ENCODE data around the gene GLIS1. TPM values are rescaled to one million over a fixed set of nuclear protein-coding genes. Genes with fewer than 3 reads are reported as not detected.
A peak's percentile ranks its signal among the peaks of the same experiment; 100 is the strongest.

Gene GLIS1
- total and polyA plus RNA-seq, 2 of the 8 experiments (the other 6 are each of a cell fraction or from before 2014, with no cell fraction given) = 0.15 to 0.22 TPM

DNA sequence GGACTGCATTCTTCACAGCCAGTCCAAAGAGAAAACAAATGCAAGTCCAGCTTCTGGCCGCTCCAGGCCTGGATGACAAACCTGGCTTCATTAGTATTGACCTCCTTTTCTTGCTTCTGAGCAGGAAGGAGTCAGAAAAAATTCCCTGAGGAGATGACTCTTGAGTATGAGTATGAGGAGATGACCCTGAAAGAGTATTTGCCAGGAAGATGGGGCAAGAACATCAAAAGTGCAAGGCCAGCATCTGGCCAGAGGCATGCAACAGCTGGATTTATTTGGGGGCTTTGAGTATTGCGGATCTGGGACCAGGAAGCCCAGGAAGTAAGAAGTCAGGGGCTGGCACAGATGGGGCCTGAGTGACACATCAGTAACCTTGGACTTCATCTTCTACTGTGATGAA lies 113.9 kb downstream of the GLIS1 start:
- no peak overlapping the region for H2BK120ac ChIP-seq (replicated peaks; ENCODE audit: low read depth, low read length)
- WGBS, 2 experiments (ENCODE audit: extremely low coverage in 1 of 2, insufficient coverage in 1 of 2, insufficient read length in 1 of 2, insufficient replicate concordance in 2 of 2, low coverage in 1 of 2, low lambda C conversion rate in 2 of 2, missing lambda C conversion rate in 1 of 2) = 91% methylated on average over 2 of the region's 2 CpGs; no CpG with 5 or more reads in 1 of the 2 experiments
- no peaks in the 10 kb centered on the region for H3K79me1 ChIP-seq (ENCODE audit: low read depth, low read length)
- H2AFZ ChIP-seq (ENCODE audit: low read length) = no peak overlapping the region
- no peaks in the 10 kb centered on the region for H4K20me1 ChIP-seq (replicated peaks in 1 of 2; ENCODE audit: control insufficient read depth in 1 of 2, insufficient read depth in 2 of 2, low read length in 2 of 2)
- no peak overlapping the region for H3K56ac ChIP-seq (replicated peaks; ENCODE audit: insufficient read length, low read depth, low read length)
- H3K27me3 ChIP-seq (replicated peaks in 1 of 4; ENCODE audit: control insufficient read depth in 3 of 4, extremely low read depth in 1 of 4, insufficient read depth in 3 of 4, low read length in 3 of 4) = no peaks in the 10 kb centered on the region
- no peak overlapping the region for H3K14ac ChIP-seq (ENCODE audit: insufficient read length)
- H3K27ac ChIP-seq (ENCODE audit: low read depth, low read length) = no peak overlapping the region
- no peaks in the 10 kb centered on the region for H3K9me3 ChIP-seq (ENCODE audit: insufficient read depth in 2 of 2, low read depth in 1 of 2, low read length in 1 of 2)
- H4K5ac ChIP-seq (ENCODE audit: insufficient read length, low read depth, low read length) = no peak overlapping the region
- H3K4me1 ChIP-seq (replicated peaks in 1 of 4; ENCODE audit: control insufficient read depth in 3 of 4, insufficient read depth in 4 of 4, low read length in 3 of 4) = no peaks in the 10 kb centered on the region
- POLR2A ChIA-PET (ENCODE audit: partially characterized antibody) = no interaction called here
- no peak for FAIRE-seq
- no peaks in the 10 kb centered on the region for H3K79me2 ChIP-seq (ENCODE audit: control insufficient read depth in 1 of 2, insufficient read depth in 2 of 2, low read length in 2 of 2)
- H3K9ac ChIP-seq (replicated peaks in 1 of 4; ENCODE audit: extremely low read depth in 1 of 4, low read depth in 3 of 4, low read length in 3 of 4) = no peak overlapping the region
- no peaks in the 10 kb centered on the region for H3K36me3 ChIP-seq (ENCODE audit: control insufficient read depth in 2 of 4, insufficient read depth in 4 of 4, low read length in 3 of 4)
- H2AK5ac ChIP-seq (ENCODE audit: low read depth, low read length) = no peak overlapping the region
- no peak overlapping the region for H2BK12ac ChIP-seq (ENCODE audit: low read depth, low read length)
- CTCF ChIA-PET (ENCODE audit: partially characterized antibody) = interaction anchor here (0.7 to 3.3 kb wide), 3 partner anchors 8 to 57 kb away, joined by 3 to 13 read pairs (median 3); no protein-coding TSS in a partner anchor
- no peak overlapping the region for H3K4me2 ChIP-seq (ENCODE audit: insufficient read depth in 1 of 2, low read depth in 2 of 2, low read length in 2 of 2)
- H2BK15ac ChIP-seq (ENCODE audit: low read length) = no peak overlapping the region
- peak in 1 of 2 experiments; percentile 22 for DNase-seq (ENCODE audit: low read depth in 1 of 2, low spot score in 2 of 2)
- no peak overlapping the region for H2BK5ac ChIP-seq (ENCODE audit: low read depth, low read length)
- H3K23me2 ChIP-seq (ENCODE audit: low read depth, low read length) = no peaks in the 10 kb centered on the region
- H4K91ac ChIP-seq (replicated peaks; ENCODE audit: insufficient read length, low read length) = no peak overlapping the region
- no peak overlapping the region for H2BK20ac ChIP-seq (ENCODE audit: low read length)
- H3K23ac ChIP-seq (ENCODE audit: insufficient read length) = no peak overlapping the region
- H3K18ac ChIP-seq (ENCODE audit: extremely low read depth, low read length) = no peak overlapping the region
- no peak overlapping the region for H3K4ac ChIP-seq (replicated peaks; ENCODE audit: insufficient read length, low read depth, low read length)
- no peak overlapping the region for H3K4me3 ChIP-seq (ENCODE audit: extremely low read depth in 1 of 4, insufficient read depth in 2 of 4, low read depth in 3 of 4, low read length in 4 of 4)
- no peak overlapping the region for H4K8ac ChIP-seq (ENCODE audit: extremely low read depth, insufficient read depth, low read length)
- TF ChIP-seq TEAD4 (IDR thresholded peaks at IDR 0.05; ENCODE audit: low read depth, low read length) = no peak
- no peak for TF ChIP-seq POLR2A (IDR thresholded peaks at IDR 0.05; ENCODE audit: control extremely low read depth in 1 of 2, low read depth in 2 of 2, low read length in 2 of 2)
- no peak for TF ChIP-seq BRCA1 (IDR thresholded peaks at IDR 0.05; ENCODE audit: low read depth, low read length)
- TF ChIP-seq, protein P1, sequence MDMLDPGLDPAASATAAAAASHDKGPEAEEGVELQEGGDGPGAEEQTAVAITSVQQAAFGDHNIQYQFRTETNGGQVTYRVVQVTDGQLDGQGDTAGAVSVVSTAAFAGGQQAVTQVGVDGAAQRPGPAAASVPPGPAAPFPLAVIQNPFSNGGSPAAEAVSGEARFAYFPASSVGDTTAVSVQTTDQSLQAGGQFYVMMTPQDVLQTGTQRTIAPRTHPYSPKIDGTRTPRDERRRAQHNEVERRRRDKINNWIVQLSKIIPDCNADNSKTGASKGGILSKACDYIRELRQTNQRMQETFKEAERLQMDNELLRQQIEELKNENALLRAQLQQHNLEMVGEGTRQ (IDR thresholded peaks at IDR 0.05; ENCODE audit: low read length) = no peak
- no peak for TF ChIP-seq GTF2F1 (IDR thresholded peaks at IDR 0.05; ENCODE audit: borderline replicate concordance, low read depth, low read length)
- no peak for TF ChIP-seq TCF12 (IDR thresholded peaks at IDR 0.05; ENCODE audit: low read depth, low read length)
- TF ChIP-seq CBX8 (IDR thresholded peaks at IDR 0.05; ENCODE audit: borderline replicate concordance, low read depth, low read length) = no peak
- TF ChIP-seq CHD2 (IDR thresholded peaks at IDR 0.05; ENCODE audit: low read length) = no peak
- no peak for TF ChIP-seq NANOG (IDR thresholded peaks at IDR 0.05; ENCODE audit: insufficient read depth, low read depth, low read length, poor library complexity, severe bottlenecking)
- TF ChIP-seq SUZ12 (IDR thresholded peaks at IDR 0.05; ENCODE audit: low read length) = no peak
- no peak for TF ChIP-seq TAF7 (optimal IDR thresholded peaks at IDR 0.05; ENCODE audit: borderline replicate concordance, low read depth, low read length)
- TF ChIP-seq NRF1 (IDR thresholded peaks at IDR 0.05; ENCODE audit: low read depth, low read length) = no peak
- TF ChIP-seq, protein P2, sequence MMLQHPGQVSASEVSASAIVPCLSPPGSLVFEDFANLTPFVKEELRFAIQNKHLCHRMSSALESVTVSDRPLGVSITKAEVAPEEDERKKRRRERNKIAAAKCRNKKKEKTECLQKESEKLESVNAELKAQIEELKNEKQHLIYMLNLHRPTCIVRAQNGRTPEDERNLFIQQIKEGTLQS (IDR thresholded peaks at IDR 0.05; ENCODE audit: insufficient read depth, low read depth, low read length) = no peak

All from H1 (cell line).